Fibroblast of lung (primary cell): ENCODE results near the gene SLC7A14.

Experiments used
- EZH2 ChIP-seq: IDR thresholded peaks from 2 replicates; pipeline ENCODE4 v1.5.1; 2012; ENCODE audit warnings: low read length, control low read depth, mild to moderate bottlenecking; ENCODE audit errors: missing control alignments
- TF ChIP-seq, protein P1 (sequence below), 2 donors: IDR thresholded peaks in 1 of 2; conservative IDR thresholded peaks in 1 of 2; 1 replicate in 1 of 2; 2 replicates in 1 of 2; pipeline ENCODE4 v1.5.1; 2011 to 2012; ENCODE audit warnings: low read length in 2 of 2, control low read depth in 1 of 2, inconsistent platforms in 1 of 2, low read depth in 1 of 2, mild to moderate bottlenecking in 1 of 2

DNA sequence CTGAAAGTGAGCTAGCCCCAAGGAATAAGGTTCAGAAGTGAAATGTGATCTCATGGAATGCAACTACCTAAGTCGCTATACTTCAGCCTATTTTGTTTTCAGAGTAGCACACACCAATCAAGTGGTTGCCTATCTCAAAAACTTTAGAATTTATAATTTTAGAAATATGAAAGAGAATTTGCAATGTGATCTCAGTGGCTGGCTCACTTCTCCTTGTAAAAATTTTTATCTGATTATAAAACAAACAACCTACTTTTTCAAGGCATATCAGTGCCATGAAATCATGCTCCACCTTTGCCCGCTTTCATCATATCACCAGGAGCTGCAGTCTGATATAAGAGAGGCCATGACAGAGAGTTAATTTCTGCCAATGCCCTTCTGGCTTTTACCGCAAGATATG, 119.9 kb downstream of the SLC7A14 start:
- TF ChIP-seq, protein P1, sequence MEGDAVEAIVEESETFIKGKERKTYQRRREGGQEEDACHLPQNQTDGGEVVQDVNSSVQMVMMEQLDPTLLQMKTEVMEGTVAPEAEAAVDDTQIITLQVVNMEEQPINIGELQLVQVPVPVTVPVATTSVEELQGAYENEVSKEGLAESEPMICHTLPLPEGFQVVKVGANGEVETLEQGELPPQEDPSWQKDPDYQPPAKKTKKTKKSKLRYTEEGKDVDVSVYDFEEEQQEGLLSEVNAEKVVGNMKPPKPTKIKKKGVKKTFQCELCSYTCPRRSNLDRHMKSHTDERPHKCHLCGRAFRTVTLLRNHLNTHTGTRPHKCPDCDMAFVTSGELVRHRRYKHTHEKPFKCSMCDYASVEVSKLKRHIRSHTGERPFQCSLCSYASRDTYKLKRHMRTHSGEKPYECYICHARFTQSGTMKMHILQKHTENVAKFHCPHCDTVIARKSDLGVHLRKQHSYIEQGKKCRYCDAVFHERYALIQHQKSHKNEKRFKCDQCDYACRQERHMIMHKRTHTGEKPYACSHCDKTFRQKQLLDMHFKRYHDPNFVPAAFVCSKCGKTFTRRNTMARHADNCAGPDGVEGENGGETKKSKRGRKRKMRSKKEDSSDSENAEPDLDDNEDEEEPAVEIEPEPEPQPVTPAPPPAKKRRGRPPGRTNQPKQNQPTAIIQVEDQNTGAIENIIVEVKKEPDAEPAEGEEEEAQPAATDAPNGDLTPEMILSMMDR (conservative IDR thresholded peaks at IDR 0.05 in 1 of 2, IDR thresholded peaks at IDR 0.05 in 1 of 2; ENCODE audit: low read depth in 1 of 2, low read length in 2 of 2), result no peak
- no peak for TF ChIP-seq EZH2
